Progenitor cell of endocrine pancreas (in vitro differentiated cells): ENCODE data around the gene FXYD1. TPM values are rescaled to one million over a fixed set of nuclear protein-coding genes. Genes with fewer than 3 reads are reported as not detected.

Experiments
- DNase-seq: peaks from one replicate; pipeline ENCODE4 v3.0.0; 2021; ENCODE audit warnings: low spot score; ENCODE audit not compliant: unreplicated experiment
- H3K27ac Mint-ChIP-seq: 2 replicates; pipeline ENCODE4 v1.8.0; 2021; ENCODE audit warnings: mild to moderate bottlenecking, moderate library complexity, mixed read lengths
- H3K27me3 Mint-ChIP-seq: 2 replicates; pipeline ENCODE4 v1.8.0; 2021; ENCODE audit warnings: mixed read lengths
- H3K36me3 Mint-ChIP-seq: 2 replicates; pipeline ENCODE4 v1.8.0; 2022; ENCODE audit warnings: mixed read lengths; ENCODE audit not compliant: insufficient read depth
- H3K4me1 Mint-ChIP-seq: 2 replicates; pipeline ENCODE4 v1.8.0; 2021; ENCODE audit warnings: low read depth, mixed read lengths
- H3K4me3 Mint-ChIP-seq: 2 replicates; pipeline ENCODE4 v1.8.0; 2021; ENCODE audit warnings: low read depth, mild to moderate bottlenecking, moderate library complexity, mixed read lengths
- H3K9me3 Mint-ChIP-seq: 2 replicates; pipeline ENCODE4 v1.8.0; 2021; ENCODE audit warnings: low read depth, mixed read lengths
- CTCF ChIP-seq: fragments of 200-600 bp; sonication (generic); IDR thresholded peaks from one replicate; pipeline ENCODE4 v1.5.0; 2021; ENCODE audit warnings: antibody characterized with exemption, mild to moderate bottlenecking; ENCODE audit not compliant: unreplicated experiment
- total RNA-seq: library from RNA; stranded (reverse); gene quantifications from 2 replicates; pipeline ENCODE4 v1.2.1, GENCODE V29; 2021

FXYD1 gene
- total RNA-seq, 1 donor from 2014 or later: not detected

GRCh38 chr19:35140207-35140961, 1.8 kb downstream of the FXYD1 start:
- no peaks in the 10 kb centered on the region for H3K36me3 Mint-ChIP-seq
- no peaks in the 10 kb centered on the region for H3K9me3 Mint-ChIP-seq
- DNase-seq: no peak
- H3K27me3 Mint-ChIP-seq: peaks cover 53% of the 10 kb centered on the region
- TF ChIP-seq CTCF: no peak
- H3K4me3 Mint-ChIP-seq: no peak overlapping the region
- no peak overlapping the region for H3K27ac Mint-ChIP-seq
- H3K4me1 Mint-ChIP-seq: peaks cover 16% of the 10 kb centered on the region

- peaks cover 58% of the 10 kb centered on the region for H3K27me3 Mint-ChIP-seq
These were observed 2.6 kb downstream of the FXYD1 start for GRCh38 chr19:35140962-35141836.

GRCh38 chr19:35141837-35142605, 3.4 kb downstream of the FXYD1 start:
- H3K9me3 Mint-ChIP-seq: no peaks in the 10 kb centered on the region
- H3K4me1 Mint-ChIP-seq: peaks cover 14% of the 10 kb centered on the region
- no peak overlapping the region for H3K4me3 Mint-ChIP-seq
- peaks cover 62% of the 10 kb centered on the region for H3K27me3 Mint-ChIP-seq
- no peaks in the 10 kb centered on the region for H3K36me3 Mint-ChIP-seq
- DNase-seq: no peak
- TF ChIP-seq CTCF: no peak
- H3K27ac Mint-ChIP-seq: no peak overlapping the region

More at GRCh38 chr19:35140962-35141836, 2.6 kb downstream of the FXYD1 start:
- Mint-ChIP-seq H3K4me3 (no peak overlapping the region), H3K4me1 (peaks cover 14% of the 10 kb centered on the region), H3K36me3 (no peaks in the 10 kb centered on the region), H3K9me3 (no peaks in the 10 kb centered on the region), H3K27ac (no peak overlapping the region)
- DNase-seq: peak; percentile 70
- peak; percentile 29 for TF ChIP-seq CTCF

- peak; percentile 49 for DNase-seq
- H3K4me1 Mint-ChIP-seq: peaks cover 9% of the 10 kb centered on the region
- TF ChIP-seq CTCF: peak; percentile 66
- H3K27ac Mint-ChIP-seq: no peak overlapping the region
- peaks cover 65% of the 10 kb centered on the region for H3K27me3 Mint-ChIP-seq
- no peaks in the 10 kb centered on the region for H3K9me3 Mint-ChIP-seq
- H3K4me3 Mint-ChIP-seq: no peak overlapping the region
- H3K36me3 Mint-ChIP-seq: no peaks in the 10 kb centered on the region
These were observed 4.1 kb downstream of the FXYD1 start for GRCh38 chr19:35142606-35143230.
